GM18870 (cell line): Measurements from ENCODE around the gene MAGI1.
"Not testable (repeated sequence)": the region's sequence is repeated elsewhere in the genome, so short reads cannot be mapped to it uniquely, and the experiment has no call there.

Experiments
- ATAC-seq: cut with Tn5 transposase; IDR thresholded peaks from one replicate; pipeline ENCODE4 v1.9.1; 2021; ENCODE audit warnings: moderate library complexity; ENCODE audit not compliant: unreplicated experiment

MAGI1 gene

GRCh38 chr3:65607965-65608460 is 430.7 kb downstream of the MAGI1 start:
- not testable (repeated sequence) for ATAC-seq

- no peak for ATAC-seq
These were observed 431.6 kb downstream of the MAGI1 start for GRCh38 chr3:65607101-65607500.

- ATAC-seq: no peak
These were observed 432.8 kb downstream of the MAGI1 start for GRCh38 chr3:65605876-65606432.

GRCh38 chr3:65604863-65605526 is 433.7 kb downstream of the MAGI1 start:
- ATAC-seq: no peak

- ATAC-seq: no peak
These were observed 435.1 kb downstream of the MAGI1 start for GRCh38 chr3:65603631-65604030.

GRCh38 chr3:65600888-65601287 is 437.8 kb downstream of the MAGI1 start:
- no peak for ATAC-seq

- no peak for ATAC-seq
These were observed 440.7 kb downstream of the MAGI1 start for GRCh38 chr3:65597952-65598413.

GRCh38 chr3:65597226-65597951 is 441.3 kb downstream of the MAGI1 start:
- no peak for ATAC-seq

GRCh38 chr3:65596571-65597225 is 442.0 kb downstream of the MAGI1 start:
- ATAC-seq: no peak

GRCh38 chr3:65596029-65596300 is 442.8 kb downstream of the MAGI1 start:
- no peak for ATAC-seq

- ATAC-seq: no peak
These were observed 443.3 kb downstream of the MAGI1 start for GRCh38 chr3:65595222-65596028.

- ATAC-seq: no peak
These were observed 444.7 kb downstream of the MAGI1 start for GRCh38 chr3:65593780-65594752.

GRCh38 chr3:65591313-65591712 is 447.4 kb downstream of the MAGI1 start:
- no peak for ATAC-seq

- ATAC-seq: no peak
These were observed 449.8 kb downstream of the MAGI1 start for GRCh38 chr3:65588884-65589283.

- no peak for ATAC-seq
These were observed 450.9 kb downstream of the MAGI1 start for GRCh38 chr3:65587650-65588439.

GRCh38 chr3:65584913-65585312 is 453.8 kb downstream of the MAGI1 start:
- no peak for ATAC-seq

GRCh38 chr3:65584002-65584401 is 454.7 kb downstream of the MAGI1 start:
- ATAC-seq: no peak

GRCh38 chr3:65583188-65583587 is 455.5 kb downstream of the MAGI1 start:
- ATAC-seq: no peak
